UCSD-AML1 (cell line): ENCODE data around the gene PHACTR4.
"Not testable (repeated sequence)": the region's sequence is repeated elsewhere in the genome, so short reads cannot be mapped to it uniquely, and the experiment has no call there.

Experiments
- DNase-seq: peaks from one replicate; lab custom pipeline; 2025; ENCODE audit not compliant: unreplicated experiment; lab: John Stamatoyannopoulos, UW

PHACTR4 gene

GRCh38 chr1:28428012-28428411, 58.5 kb downstream of the PHACTR4 start:
- DNase-seq = no peak

GRCh38 chr1:28428990-28429520, 59.5 kb downstream of the PHACTR4 start:
- no peak for DNase-seq

GRCh38 chr1:28436211-28436769, 66.8 kb downstream of the PHACTR4 start:
- no peak for DNase-seq

GRCh38 chr1:28437264-28437923, 67.9 kb downstream of the PHACTR4 start:
- no peak for DNase-seq

GRCh38 chr1:28437924-28438699, 68.6 kb downstream of the PHACTR4 start:
- peak; percentile 84 for DNase-seq

- no peak for DNase-seq
Observed at GRCh38 chr1:28439320-28439719, 69.8 kb downstream of the PHACTR4 start.

GRCh38 chr1:28441674-28442073, 72.1 kb downstream of the PHACTR4 start:
- no peak for DNase-seq

GRCh38 chr1:28443550-28443949, 74.0 kb downstream of the PHACTR4 start:
- DNase-seq = no peak

- DNase-seq = no peak
Observed at GRCh38 chr1:28447679-28448078, 78.1 kb downstream of the PHACTR4 start.

GRCh38 chr1:28448094-28448611, 78.6 kb downstream of the PHACTR4 start:
- not testable (repeated sequence) for DNase-seq

- no peak for DNase-seq
Observed at GRCh38 chr1:28449904-28450303, 80.4 kb downstream of the PHACTR4 start.

- DNase-seq = no peak
Observed at GRCh38 chr1:28450561-28450960, 81.0 kb downstream of the PHACTR4 start.

- DNase-seq = no peak
Observed at GRCh38 chr1:28451011-28451410, 81.5 kb downstream of the PHACTR4 start.

GRCh38 chr1:28456078-28456477, 86.5 kb downstream of the PHACTR4 start:
- DNase-seq = no peak

GRCh38 chr1:28457678-28458077, 88.1 kb downstream of the PHACTR4 start:
- DNase-seq = no peak

- DNase-seq = no peak
Observed at GRCh38 chr1:28458237-28459228, 89.0 kb downstream of the PHACTR4 start.

GRCh38 chr1:28466226-28466778, 96.8 kb downstream of the PHACTR4 start:
- no peak for DNase-seq

- DNase-seq = no peak
Observed at GRCh38 chr1:28470146-28470545, 100.6 kb downstream of the PHACTR4 start.

- DNase-seq = not testable (repeated sequence)
Observed at GRCh38 chr1:28479497-28479896, 110.0 kb downstream of the PHACTR4 start.

GRCh38 chr1:28480308-28480707, 110.8 kb downstream of the PHACTR4 start:
- DNase-seq = no peak
